Measurements from ENCODE around the gene PLA2R1.

Gene PLA2R1

DNA sequence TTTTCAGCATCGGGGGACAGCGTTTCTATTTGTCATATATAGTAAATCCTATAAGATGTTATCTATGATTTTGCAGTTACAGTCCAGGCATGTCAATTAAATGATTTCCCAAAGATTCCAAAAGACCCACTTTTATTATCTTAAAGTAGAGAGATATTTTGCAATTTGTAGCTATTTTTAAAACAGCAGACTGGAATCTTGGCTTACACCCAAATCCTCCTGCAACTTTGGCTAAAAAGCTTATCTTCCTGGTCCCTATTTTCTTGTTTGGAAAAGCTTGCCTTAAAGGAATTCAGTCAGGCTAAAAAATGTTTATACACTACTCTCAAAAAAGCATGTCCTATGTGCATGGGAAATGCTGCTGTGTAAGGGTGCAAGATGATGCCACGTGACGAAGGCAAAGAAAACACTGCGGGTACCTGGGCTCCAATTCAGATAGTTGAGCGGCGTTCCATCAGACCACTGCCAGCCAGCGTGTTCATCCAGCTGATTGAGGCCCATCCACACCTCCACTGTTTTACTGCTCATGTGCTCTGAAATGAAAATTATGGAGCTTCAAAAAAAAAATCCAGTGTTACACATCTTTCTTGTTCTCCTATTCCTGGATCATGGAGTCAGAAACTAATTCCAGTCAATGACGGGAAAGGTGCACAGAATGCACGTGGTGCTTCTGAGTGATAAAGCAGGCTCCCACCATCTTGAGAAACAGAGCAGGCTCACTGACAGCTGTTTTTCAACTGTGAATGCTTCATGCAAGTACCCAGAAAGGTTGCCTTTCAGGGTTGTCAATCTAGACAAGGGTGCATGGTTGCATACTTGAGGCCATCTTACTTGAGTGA lies 33.8 kb downstream of the PLA2R1 start:
- Histone ChIP-seq H2BK12ac (ENCODE audit: low read length) (no peak overlapping the region), H3K4me1 (ENCODE audit: control insufficient read depth in 1 of 2, insufficient read depth in 2 of 2, low read length in 2 of 2) (no peaks in the 10 kb centered on the region), H3K4me2 (ENCODE audit: low read length) (no peak overlapping the region), H3K23ac (ENCODE audit: low read length) (no peak overlapping the region), H4K12ac (ENCODE audit: low read depth, low read length) (no peak overlapping the region), H2AFZ (ENCODE audit: insufficient read depth, low read length, poor library complexity) (no peak overlapping the region), H3K27me3 (ENCODE audit: insufficient read depth, low read length) (no peaks in the 10 kb centered on the region), H2BK5ac (ENCODE audit: low read depth, low read length, poor library complexity) (no peak overlapping the region), H3K4ac (ENCODE audit: low read depth, low read length) (no peak overlapping the region), H4K91ac (ENCODE audit: low read depth, low read length) (no peak overlapping the region), H2BK120ac (ENCODE audit: insufficient read depth, low read length, poor library complexity) (no peak overlapping the region), H4K8ac (ENCODE audit: low read depth, low read length) (no peak overlapping the region), H2AK5ac (ENCODE audit: low read length) (no peak overlapping the region), H3K27ac (ENCODE audit: low read depth, low read length) (no peak overlapping the region), H3K18ac (ENCODE audit: low read length) (no peak overlapping the region), H3K9me3 (ENCODE audit: insufficient read depth, low read depth, low read length) (no peaks in the 10 kb centered on the region), H3K36me3 (ENCODE audit: control insufficient read depth in 1 of 2, insufficient read depth in 2 of 2, low read length in 2 of 2) (no peaks in the 10 kb centered on the region), H3K14ac (ENCODE audit: low read length) (no peak overlapping the region), H3K79me2 (ENCODE audit: control insufficient read depth, insufficient read depth, low read length, poor library complexity) (no peaks in the 10 kb centered on the region), H3K4me3 (ENCODE audit: low read depth, low read length) (no peak overlapping the region), H3K9ac (ENCODE audit: low read length) (no peak overlapping the region), H3K79me1 (ENCODE audit: low read length) (no peaks in the 10 kb centered on the region)
- no peak for DNase-seq
- no CpG with 5 or more reads among the region's 10 CpGs for WGBS (ENCODE audit: extremely low coverage, insufficient coverage, insufficient read length)

DNA sequence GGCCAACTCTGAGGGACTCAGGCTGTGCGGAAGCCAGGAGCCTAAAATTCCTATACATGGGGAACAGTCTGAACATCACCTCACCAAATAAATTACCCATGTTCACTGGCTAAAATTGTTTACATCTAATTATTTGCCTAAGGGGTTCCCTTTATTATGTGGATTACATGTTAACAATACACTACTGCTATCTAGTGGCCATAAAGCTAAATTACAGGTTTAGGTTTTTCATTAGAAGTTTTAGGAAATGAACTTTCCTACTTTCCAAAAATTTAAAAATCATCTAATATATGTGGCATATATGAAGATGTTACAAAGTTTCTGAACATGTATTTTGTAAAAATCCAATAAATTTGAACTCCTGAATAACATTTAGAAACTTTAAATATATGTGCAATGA lies 40.3 kb downstream of the PLA2R1 start:
- Histone ChIP-seq H4K91ac (ENCODE audit: low read depth, low read length) (no peak overlapping the region), H3K4me3 (ENCODE audit: low read depth, low read length) (no peak overlapping the region), H2BK120ac (ENCODE audit: insufficient read depth, low read length, poor library complexity) (no peak overlapping the region), H2BK12ac (ENCODE audit: low read length) (no peak overlapping the region), H3K79me2 (ENCODE audit: control insufficient read depth, insufficient read depth, low read length, poor library complexity) (no peaks in the 10 kb centered on the region), H3K27ac (ENCODE audit: low read depth, low read length) (no peak overlapping the region), H2BK5ac (ENCODE audit: low read depth, low read length, poor library complexity) (no peak overlapping the region), H3K23ac (ENCODE audit: low read length) (no peak overlapping the region), H3K9ac (ENCODE audit: low read length) (no peak overlapping the region), H2AFZ (ENCODE audit: insufficient read depth, low read length, poor library complexity) (no peak overlapping the region), H3K9me3 (ENCODE audit: insufficient read depth, low read depth, low read length) (no peaks in the 10 kb centered on the region), H3K4me1 (ENCODE audit: control insufficient read depth in 1 of 2, insufficient read depth in 2 of 2, low read length in 2 of 2) (no peaks in the 10 kb centered on the region), H4K8ac (ENCODE audit: low read depth, low read length) (no peak overlapping the region), H3K27me3 (ENCODE audit: insufficient read depth, low read length) (no peaks in the 10 kb centered on the region), H3K4me2 (ENCODE audit: low read length) (no peak overlapping the region), H3K4ac (ENCODE audit: low read depth, low read length) (no peak overlapping the region), H2AK5ac (ENCODE audit: low read length) (no peak overlapping the region), H3K18ac (ENCODE audit: low read length) (no peak overlapping the region), H3K36me3 (ENCODE audit: control insufficient read depth in 1 of 2, insufficient read depth in 2 of 2, low read length in 2 of 2) (no peaks in the 10 kb centered on the region), H3K14ac (ENCODE audit: low read length) (no peak overlapping the region), H3K79me1 (ENCODE audit: low read length) (no peaks in the 10 kb centered on the region), H4K12ac (ENCODE audit: low read depth, low read length) (no peak overlapping the region)
- peak in 1 of 2 donors; percentile 7 for DNase-seq
- no CpG with 5 or more reads among the region's 1 CpG for WGBS (ENCODE audit: extremely low coverage, insufficient coverage, insufficient read length)

DNA sequence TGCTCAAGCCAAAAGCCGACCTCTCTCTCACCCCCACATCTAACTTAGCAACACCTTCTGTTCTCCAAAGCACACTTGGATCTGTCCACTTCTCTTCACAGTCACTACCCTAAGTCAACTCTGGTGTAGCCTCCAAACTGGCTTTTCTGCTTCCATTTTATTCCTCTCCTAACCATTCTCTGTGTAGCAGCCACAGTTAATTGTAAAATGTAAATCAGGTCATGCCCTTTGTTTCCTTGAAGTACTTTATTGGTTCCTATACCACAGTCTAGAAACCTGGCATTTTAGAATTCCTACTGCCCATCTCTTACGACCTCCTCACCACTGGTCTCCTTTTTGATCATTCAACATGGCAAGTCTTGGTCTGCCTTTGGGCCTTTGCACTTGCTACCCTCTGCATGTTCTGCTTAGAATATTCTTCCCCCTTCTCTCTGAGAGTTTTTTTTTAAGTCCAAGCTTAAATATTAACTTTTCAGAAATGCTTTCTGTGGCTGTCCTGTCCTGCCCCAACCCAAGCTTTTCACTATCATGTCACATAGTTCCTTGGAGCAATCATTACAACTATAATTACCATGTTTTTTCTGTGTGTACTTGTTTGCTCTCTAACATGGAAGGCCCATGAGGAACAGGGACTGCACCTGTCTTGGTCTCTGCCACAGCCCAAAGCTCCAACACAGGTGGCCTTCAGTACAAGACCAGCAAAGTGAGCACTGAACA lies 42.9 kb downstream of the PLA2R1 start:
- no CpG with 5 or more reads among the region's 2 CpGs for WGBS (ENCODE audit: extremely low coverage, insufficient coverage, insufficient read length)
- Histone ChIP-seq H3K4ac (ENCODE audit: low read depth, low read length) (no peak overlapping the region), H3K27ac (ENCODE audit: low read depth, low read length) (no peak overlapping the region), H3K79me2 (ENCODE audit: control insufficient read depth, insufficient read depth, low read length, poor library complexity) (no peaks in the 10 kb centered on the region), H4K8ac (ENCODE audit: low read depth, low read length) (no peak overlapping the region), H3K4me2 (ENCODE audit: low read length) (no peak overlapping the region), H3K79me1 (ENCODE audit: low read length) (no peaks in the 10 kb centered on the region), H3K4me1 (ENCODE audit: control insufficient read depth in 1 of 2, insufficient read depth in 2 of 2, low read length in 2 of 2) (no peaks in the 10 kb centered on the region), H3K36me3 (ENCODE audit: control insufficient read depth in 1 of 2, insufficient read depth in 2 of 2, low read length in 2 of 2) (no peaks in the 10 kb centered on the region), H2BK12ac (ENCODE audit: low read length) (no peak overlapping the region), H3K9ac (ENCODE audit: low read length) (no peak overlapping the region), H3K14ac (ENCODE audit: low read length) (no peak overlapping the region), H2AFZ (ENCODE audit: insufficient read depth, low read length, poor library complexity) (no peak overlapping the region), H4K12ac (ENCODE audit: low read depth, low read length) (no peak overlapping the region), H3K27me3 (ENCODE audit: insufficient read depth, low read length) (no peaks in the 10 kb centered on the region), H4K91ac (ENCODE audit: low read depth, low read length) (no peak overlapping the region), H3K4me3 (ENCODE audit: low read depth, low read length) (no peak overlapping the region), H3K9me3 (ENCODE audit: insufficient read depth, low read depth, low read length) (no peaks in the 10 kb centered on the region), H3K18ac (ENCODE audit: low read length) (no peak overlapping the region), H2BK5ac (ENCODE audit: low read depth, low read length, poor library complexity) (no peak overlapping the region), H3K23ac (ENCODE audit: low read length) (no peak overlapping the region), H2BK120ac (ENCODE audit: insufficient read depth, low read length, poor library complexity) (no peak overlapping the region), H2AK5ac (ENCODE audit: low read length) (no peak overlapping the region)
- no peak for DNase-seq

DNA sequence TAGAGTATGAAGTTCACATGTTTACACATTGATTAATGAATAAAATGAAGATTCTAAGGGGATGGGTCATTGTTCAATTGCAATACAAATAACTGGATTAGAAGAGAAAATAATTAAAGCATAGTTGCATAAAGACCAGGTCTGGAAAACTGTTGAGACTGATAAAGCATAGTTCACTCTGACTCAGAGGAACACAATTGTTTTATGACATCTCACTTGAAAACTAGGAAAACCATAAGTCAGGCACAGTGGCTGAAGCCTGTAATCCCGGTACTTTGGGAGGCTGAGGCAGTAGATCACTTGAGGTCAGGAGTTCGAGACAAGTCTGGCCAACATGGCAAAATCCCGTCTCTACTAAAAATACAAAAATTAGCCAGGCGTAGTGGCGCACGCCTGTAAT lies 46.7 kb downstream of the PLA2R1 start:
- no peak overlapping the region for H4K8ac ChIP-seq (ENCODE audit: low read depth, low read length)
- H2BK12ac ChIP-seq (ENCODE audit: low read length), result no peak overlapping the region
- H3K9ac ChIP-seq (ENCODE audit: low read length), result no peak overlapping the region
- no peak overlapping the region for H3K4me2 ChIP-seq (ENCODE audit: low read length)
- no peak overlapping the region for H4K91ac ChIP-seq (ENCODE audit: low read depth, low read length)
- no peaks in the 10 kb centered on the region for H3K27me3 ChIP-seq (ENCODE audit: insufficient read depth, low read length)
- H3K4ac ChIP-seq (ENCODE audit: low read depth, low read length), result no peak overlapping the region
- H3K27ac ChIP-seq (ENCODE audit: low read depth, low read length), result no peak overlapping the region
- no peaks in the 10 kb centered on the region for H3K9me3 ChIP-seq (ENCODE audit: insufficient read depth, low read depth, low read length)
- H3K36me3 ChIP-seq (ENCODE audit: control insufficient read depth in 1 of 2, insufficient read depth in 2 of 2, low read length in 2 of 2), result no peaks in the 10 kb centered on the region
- no peak overlapping the region for H3K23ac ChIP-seq (ENCODE audit: low read length)
- no CpG with 5 or more reads among the region's 6 CpGs for WGBS (ENCODE audit: extremely low coverage, insufficient coverage, insufficient read length)
- H3K18ac ChIP-seq (ENCODE audit: low read length), result no peak overlapping the region
- H3K79me2 ChIP-seq (ENCODE audit: control insufficient read depth, insufficient read depth, low read length, poor library complexity), result no peaks in the 10 kb centered on the region
- H3K4me1 ChIP-seq (ENCODE audit: control insufficient read depth in 1 of 2, insufficient read depth in 2 of 2, low read length in 2 of 2), result no peaks in the 10 kb centered on the region
- no peaks in the 10 kb centered on the region for H3K79me1 ChIP-seq (ENCODE audit: low read length)
- no peak overlapping the region for H3K4me3 ChIP-seq (ENCODE audit: low read depth, low read length)
- H2AK5ac ChIP-seq (ENCODE audit: low read length), result no peak overlapping the region
- H2BK120ac ChIP-seq (ENCODE audit: insufficient read depth, low read length, poor library complexity), result no peak overlapping the region
- H2BK5ac ChIP-seq (ENCODE audit: low read depth, low read length, poor library complexity), result no peak overlapping the region
- no peak overlapping the region for H2AFZ ChIP-seq (ENCODE audit: insufficient read depth, low read length, poor library complexity)
- H3K14ac ChIP-seq (ENCODE audit: low read length), result no peak overlapping the region
- H4K12ac ChIP-seq (ENCODE audit: low read depth, low read length), result no peak overlapping the region
- DNase-seq, result no peak
